Endothelial cell of umbilical vein (primary cell): ENCODE results near the gene VAT1.
"Not testable (repeated sequence)": the region's sequence is repeated elsewhere in the genome, so short reads cannot be mapped to it uniquely, and the experiment has no call there.

ENCODE experiments used
- FOS ChIP-seq: IDR thresholded peaks from 2 replicates; pipeline ENCODE4 v1.6.1; 2011; ENCODE audit warnings: mild to moderate bottlenecking, low read length, moderate library complexity, borderline replicate concordance; ENCODE audit not compliant: insufficient read depth
- POLR2A ChIP-seq: IDR thresholded peaks from 2 replicates; pipeline ENCODE4 v1.6.1; 2012; ENCODE audit warnings: low read depth, mild to moderate bottlenecking, control low read depth, low read length

DNA sequence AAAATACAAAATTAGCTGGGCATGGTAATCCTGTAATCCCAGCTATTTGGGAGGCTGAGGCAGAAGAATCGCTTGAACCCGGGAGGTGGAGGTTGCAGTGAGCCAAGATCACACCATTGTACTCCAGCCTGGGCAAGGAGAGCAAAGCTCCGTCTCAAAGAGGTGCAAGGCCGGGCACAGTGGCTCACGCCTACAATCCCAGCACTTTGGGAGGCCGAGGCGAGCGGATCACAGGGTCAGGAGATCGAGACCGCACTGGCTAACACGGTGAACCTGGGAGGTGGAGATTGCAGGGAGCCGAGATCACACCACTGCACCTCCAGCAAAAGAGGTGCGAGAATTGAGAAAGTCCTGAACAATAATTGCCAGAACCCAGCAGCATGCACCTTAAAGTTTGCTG is 21.3 kb downstream of the VAT1 start:
- not testable (repeated sequence) for TF ChIP-seq POLR2A, FOS
